CD4-positive, alpha-beta T cell treated with Interleukin-15 for 4 hours (primary cell): ENCODE measurements around the gene ZNF710.

Source experiments
- DNase-seq: peaks from one replicate; pipeline ENCODE4 v3.0.0-alpha.2; 2020; ENCODE audit warnings: low spot score

ZNF710 gene

GRCh38 chr15:90019611-90020010, 18.5 kb downstream of the ZNF710 start:
- no peak for DNase-seq

GRCh38 chr15:90020021-90020735, 19.1 kb downstream of the ZNF710 start:
- no peak for DNase-seq

DNA sequence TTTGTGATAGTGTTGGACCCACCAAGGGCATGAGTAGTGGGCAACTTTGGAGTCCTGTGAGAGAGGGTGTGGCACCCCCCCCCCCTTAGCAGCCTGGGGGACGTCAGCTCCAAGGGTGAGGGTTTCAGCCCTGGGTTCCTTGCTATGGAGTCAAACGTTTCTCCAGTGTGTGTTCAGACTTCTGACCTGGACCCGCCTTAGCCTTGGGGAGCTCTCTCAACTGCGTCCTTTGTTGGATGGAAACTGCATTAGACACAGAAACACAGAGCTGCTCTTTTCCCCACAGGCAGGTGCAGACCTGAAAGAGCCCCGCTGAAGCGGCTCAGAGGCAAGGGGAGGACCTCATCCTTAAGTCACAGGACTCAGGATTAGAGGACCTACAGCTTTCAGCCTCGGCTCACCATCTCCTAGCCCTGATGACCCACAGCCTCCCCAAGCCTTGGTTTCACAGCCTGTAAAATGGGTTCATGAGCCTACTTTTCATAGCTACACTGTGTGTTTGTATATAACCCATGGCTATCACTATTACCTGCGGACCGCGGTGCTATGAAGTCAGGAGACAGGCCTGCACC, 19.9 kb downstream of the ZNF710 start:
- DNase-seq, result no peak

- DNase-seq, result no peak
Measured at GRCh38 chr15:90022345-90022744, 21.2 kb downstream of the ZNF710 start.

- no peak for DNase-seq
Measured at GRCh38 chr15:90022905-90023700, 22.0 kb downstream of the ZNF710 start.

GRCh38 chr15:90024406-90024805, 23.3 kb downstream of the ZNF710 start:
- no peak for DNase-seq

DNA sequence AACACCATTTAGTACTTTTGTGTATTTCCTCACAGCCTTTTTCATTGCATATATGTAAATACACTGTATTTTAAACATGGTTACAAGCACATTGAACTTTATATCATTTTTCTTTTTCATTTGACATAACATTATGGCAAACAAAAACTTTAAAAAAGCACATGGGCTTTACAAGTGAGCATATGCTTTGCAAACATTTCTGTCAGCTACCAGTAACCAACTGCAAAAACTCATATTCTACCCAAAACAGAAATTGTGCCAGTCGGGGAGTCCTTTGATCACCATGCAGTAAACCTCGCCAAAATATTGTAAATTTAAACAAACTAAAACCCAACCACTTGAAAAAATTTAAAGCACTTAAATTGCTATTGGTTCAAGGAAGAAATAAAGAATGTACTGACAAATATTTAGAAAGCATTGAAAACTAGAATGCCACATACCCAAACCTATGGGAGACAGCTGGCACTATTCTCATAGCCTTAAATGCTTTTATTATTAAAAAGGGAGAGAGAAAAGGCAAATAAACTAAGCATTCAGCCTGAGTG, 24.4 kb downstream of the ZNF710 start:
- no peak for DNase-seq

DNA sequence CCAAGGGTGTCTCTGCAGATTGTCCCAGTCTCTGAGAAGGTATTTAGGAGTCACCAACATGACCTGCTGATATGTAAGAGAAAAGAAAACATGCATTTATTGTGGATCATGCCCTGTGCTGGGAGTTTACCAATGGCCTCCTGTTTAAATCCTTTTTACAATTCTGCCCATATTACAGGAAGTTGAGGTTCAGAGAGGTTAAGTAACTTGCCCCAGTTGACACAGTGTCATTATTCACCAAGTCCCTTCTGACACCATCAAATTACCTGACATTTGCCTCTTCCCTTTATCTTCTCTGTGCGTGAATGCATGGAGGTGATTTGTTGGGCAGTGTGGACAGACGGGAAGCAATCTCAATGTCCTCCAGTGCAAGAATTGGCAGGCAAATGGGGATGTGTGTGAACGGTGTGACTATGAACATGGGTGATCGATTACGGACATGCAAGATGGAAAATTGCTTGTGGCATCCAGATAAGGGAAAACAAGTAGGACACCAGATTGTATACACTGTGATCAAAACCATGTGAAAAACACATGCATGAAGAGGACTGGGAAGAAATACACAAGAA, 27.3 kb downstream of the ZNF710 start:
- no peak for DNase-seq

DNA sequence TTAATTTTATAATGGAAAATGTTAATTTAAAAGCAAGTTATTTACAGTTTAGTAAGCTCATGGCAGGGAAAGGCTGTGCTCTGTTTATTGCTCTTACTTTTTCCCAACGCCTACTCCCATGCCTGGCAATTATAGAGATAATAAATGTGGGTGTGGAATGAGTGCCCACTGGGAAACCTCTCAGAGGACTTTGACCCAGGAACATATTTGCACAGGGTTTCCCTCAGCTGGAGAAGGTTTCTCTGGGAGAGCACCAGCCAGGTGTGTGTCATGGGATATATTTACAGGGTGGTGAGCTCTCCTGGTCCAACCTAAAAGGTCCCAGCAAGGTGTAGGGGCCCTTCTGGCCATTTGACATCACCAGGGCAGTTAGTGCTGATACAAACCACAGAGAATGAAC, 27.9 kb downstream of the ZNF710 start:
- DNase-seq, result no peak

- no peak for DNase-seq
Measured at GRCh38 chr15:90030376-90030775, 29.3 kb downstream of the ZNF710 start.

- peak; percentile 13 for DNase-seq
Measured at GRCh38 chr15:90031231-90031791, 30.2 kb downstream of the ZNF710 start.

- no peak for DNase-seq
Measured at GRCh38 chr15:90033006-90033405, 31.9 kb downstream of the ZNF710 start.

GRCh38 chr15:90033448-90033847, 32.3 kb downstream of the ZNF710 start:
- no peak for DNase-seq

DNA sequence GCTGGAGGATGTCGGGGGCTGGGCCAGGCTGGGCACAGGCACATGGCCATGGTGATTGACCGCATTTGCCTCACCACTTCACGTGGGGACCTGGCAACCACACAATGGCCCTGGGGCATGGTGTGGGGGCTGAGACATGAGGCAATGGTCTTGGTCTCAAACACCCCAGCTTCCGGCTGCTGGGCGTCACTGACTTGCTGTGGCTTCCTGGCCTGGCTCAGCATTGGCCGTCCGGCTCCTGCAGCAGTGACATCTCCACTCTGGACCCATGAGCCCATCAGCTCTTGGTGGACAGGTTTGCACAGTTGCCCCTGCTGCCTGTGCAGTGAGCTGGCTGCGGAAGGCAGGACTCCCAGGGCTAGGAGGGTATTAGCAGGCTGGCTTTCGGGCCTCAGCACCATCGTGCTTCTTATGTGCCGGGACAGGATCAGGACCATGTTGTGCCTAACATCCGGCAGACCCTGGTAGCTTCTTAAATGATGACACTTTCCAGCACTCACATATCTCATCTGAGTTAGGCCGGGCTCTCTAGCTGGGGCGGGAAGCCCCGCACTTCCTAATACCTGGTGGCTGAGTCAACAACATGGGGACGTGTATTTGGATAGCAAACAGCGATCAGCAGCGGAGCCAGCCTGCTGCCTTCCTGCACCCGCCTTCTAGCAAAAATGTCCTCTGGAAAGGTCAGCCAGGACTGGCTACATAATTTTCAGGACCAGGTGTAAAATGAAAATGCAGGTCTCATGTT, 34.1 kb downstream of the ZNF710 start:
- no peak for DNase-seq

GRCh38 chr15:90035840-90036230, 34.7 kb downstream of the ZNF710 start:
- DNase-seq, result no peak

DNA sequence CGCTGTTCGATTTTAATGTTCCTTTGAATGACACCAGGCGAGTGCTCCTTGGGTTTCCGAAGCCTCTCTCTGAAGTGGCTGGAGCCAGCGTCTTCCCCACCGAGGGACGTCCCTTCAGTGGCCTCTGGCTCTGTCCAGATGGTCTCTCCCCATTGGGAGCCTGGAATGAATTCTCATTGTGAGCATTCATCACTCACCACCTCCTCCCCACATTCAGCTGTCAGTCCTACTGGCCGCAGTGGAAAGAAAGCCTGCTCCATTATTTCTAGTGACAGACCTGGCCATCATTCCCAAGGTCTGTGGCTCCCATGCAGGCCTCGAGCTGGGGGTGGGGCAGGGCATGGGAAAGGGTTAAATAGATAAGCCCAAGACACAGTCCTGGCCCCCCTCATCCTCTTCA, 35.2 kb downstream of the ZNF710 start:
- no peak for DNase-seq

DNA sequence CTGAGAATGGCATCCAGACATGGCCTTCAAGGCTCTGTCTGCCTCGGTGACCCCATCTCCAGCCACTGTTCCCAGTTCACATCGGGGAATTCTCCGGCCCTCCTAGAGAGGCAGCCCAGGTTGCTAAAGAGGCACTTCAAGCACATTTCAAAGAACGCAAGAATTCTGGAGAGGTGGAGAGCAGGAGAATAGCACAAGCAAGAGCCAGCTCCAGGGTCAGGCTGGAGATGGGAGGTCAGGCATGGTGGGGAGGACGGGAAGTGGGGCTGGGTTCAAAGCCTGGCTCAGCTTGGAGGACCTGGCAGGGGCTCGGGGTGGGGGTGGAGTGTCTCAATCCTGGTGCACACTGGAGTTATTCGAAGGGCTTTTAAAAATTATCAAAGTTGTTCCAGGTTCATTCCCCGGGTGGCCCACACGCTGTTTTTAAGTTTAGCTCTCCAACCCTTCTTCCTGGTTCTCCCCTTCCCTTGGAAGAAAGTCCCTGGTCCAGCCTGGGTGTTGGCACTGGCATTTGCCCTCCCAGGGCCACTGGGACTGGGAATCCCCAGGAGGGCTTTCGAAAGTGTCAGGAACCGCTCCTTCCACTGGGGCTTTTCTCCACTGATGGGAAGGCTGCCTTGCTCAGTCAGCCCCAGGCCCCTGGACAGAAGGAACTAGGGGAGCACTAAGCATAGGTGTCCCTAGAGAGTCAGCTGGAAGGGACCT, 35.8 kb downstream of the ZNF710 start:
- no peak for DNase-seq

GRCh38 chr15:90037511-90037860, 36.4 kb downstream of the ZNF710 start:
- no peak for DNase-seq

DNA sequence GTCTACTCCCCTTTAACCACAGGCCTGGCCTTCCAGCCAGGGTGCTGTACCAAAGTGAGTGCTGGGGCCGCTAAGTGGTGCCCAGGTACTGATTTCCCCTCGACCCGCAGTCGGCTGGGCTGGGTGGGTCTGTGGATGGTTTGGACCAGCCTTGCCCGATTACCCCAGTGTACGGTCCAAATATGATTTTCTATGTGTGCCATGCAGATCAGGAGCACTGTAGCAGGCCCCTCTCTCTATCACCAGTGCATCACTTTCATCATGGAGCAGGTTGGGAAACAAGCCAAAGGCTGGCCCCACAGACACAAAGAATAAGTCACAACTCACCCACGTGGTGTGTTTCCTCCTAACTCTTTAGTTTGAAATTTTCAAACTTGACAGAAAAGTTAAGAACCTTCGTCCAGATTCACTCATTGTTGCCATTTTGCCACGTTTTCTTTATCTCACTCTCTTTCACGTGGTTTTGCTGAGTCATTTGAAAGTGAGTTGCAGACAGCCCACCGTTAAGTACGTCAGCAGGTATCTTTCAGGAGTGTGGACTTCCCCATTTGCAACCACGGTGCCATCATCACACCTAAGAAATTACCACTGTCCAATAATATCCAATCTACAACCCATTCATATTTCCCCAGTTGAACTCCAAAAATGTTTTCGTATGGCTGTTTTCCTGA, 37.0 kb downstream of the ZNF710 start:
- DNase-seq, result peak; percentile 45

GRCh38 chr15:90038632-90039095, 37.5 kb downstream of the ZNF710 start:
- no peak for DNase-seq
